ENCODE results near the gene SH2D2A.
"Not testable (repeated sequence)": the region's sequence is repeated elsewhere in the genome, so short reads cannot be mapped to it uniquely, and the experiment has no call there.

The SH2D2A gene

DNA sequence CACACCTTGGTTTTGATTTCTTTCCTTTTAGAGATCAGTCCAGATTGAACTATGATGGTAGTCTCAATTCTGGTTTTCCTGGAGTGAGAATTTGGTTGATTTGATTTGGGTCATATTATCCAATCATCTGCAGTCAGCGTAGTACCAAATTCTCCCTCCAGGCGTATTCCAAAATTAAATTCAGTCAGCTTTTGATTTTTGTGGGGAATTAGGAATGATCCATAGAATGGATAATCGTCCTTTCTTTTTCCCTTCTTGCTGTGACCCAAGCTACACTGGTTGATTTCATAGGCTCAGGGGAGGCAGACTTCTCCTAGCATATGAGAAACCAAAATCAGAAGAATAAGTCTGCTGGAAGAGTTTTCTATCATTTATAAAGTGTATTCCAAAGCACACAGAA lies 44.4 kb downstream of the SH2D2A start:
- H3K4me3 ChIP-seq (ENCODE audit: low read length in 2 of 2), result no peak overlapping the region
- peaks cover 5 to 23% of the 10 kb centered on the region in 2 donors for H3K36me3 ChIP-seq (ENCODE audit: control insufficient read depth in 2 of 2, insufficient read depth in 2 of 2, low read length in 2 of 2)
- H3K9me3 ChIP-seq (ENCODE audit: control insufficient read depth in 2 of 2, low read length in 2 of 2), result no peaks in the 10 kb centered on the region
- no peaks in the 10 kb centered on the region for H3K27me3 ChIP-seq (ENCODE audit: control insufficient read depth in 2 of 2, insufficient read depth in 2 of 2, low read length in 2 of 2)
- peaks cover 9 to 12% of the 10 kb centered on the region in 2 donors for H3K4me1 ChIP-seq (ENCODE audit: control insufficient read depth in 2 of 2, insufficient read depth in 2 of 2, low read length in 2 of 2)
- no peak overlapping the region for H3K27ac ChIP-seq (ENCODE audit: low read depth in 2 of 2, low read length in 2 of 2)
- no peak overlapping the region for H3K9ac ChIP-seq (ENCODE audit: low read depth in 1 of 2, low read length in 2 of 2)

DNA sequence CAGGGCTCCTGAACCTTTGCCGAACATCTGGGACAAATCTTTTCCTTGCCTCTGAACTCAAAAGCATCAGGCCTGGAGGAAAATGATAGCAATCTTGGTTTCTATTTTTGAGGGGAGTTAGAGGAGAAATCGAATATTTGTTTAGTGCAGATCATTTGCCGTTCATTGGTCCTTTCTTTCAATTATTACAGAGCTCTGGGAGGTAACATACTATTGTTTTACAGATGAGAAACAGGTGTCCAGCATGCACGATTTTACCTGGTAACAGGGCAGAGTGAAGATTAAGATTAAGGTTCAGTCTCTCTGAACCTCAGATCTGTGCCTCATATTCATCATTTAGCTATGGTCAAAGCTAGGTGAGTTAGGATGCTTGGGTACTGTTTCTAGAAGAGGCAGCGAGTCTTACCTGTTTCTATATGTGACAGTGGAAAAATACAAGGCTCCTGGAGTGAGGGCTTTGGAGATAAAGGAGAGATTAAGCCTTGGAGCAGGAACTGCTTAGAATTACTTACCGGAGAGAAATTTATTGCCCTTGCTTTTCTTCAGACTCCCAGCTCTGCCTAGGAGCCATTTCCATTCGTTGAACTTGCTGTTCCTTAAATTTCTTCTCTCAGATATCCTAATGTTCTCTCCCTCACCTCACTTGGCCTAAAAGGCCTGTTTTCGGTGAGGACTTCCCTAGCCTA lies 47.9 kb downstream of the SH2D2A start:
- H3K27me3 ChIP-seq (ENCODE audit: control insufficient read depth in 2 of 2, insufficient read depth in 2 of 2, low read length in 2 of 2), result no peaks in the 10 kb centered on the region
- H3K9ac ChIP-seq (ENCODE audit: low read depth in 1 of 2, low read length in 2 of 2), result peak overlapping the region; percentile 95 to 99
- peak overlapping the region; percentile 83 to 87 for H3K4me3 ChIP-seq (ENCODE audit: low read length in 2 of 2)
- H3K36me3 ChIP-seq (ENCODE audit: control insufficient read depth in 2 of 2, insufficient read depth in 2 of 2, low read length in 2 of 2), result peaks cover 5 to 23% of the 10 kb centered on the region in 2 donors
- H3K9me3 ChIP-seq (ENCODE audit: control insufficient read depth in 2 of 2, low read length in 2 of 2), result no peaks in the 10 kb centered on the region
- H3K4me1 ChIP-seq (ENCODE audit: control insufficient read depth in 2 of 2, insufficient read depth in 2 of 2, low read length in 2 of 2), result peaks cover 18 to 23% of the 10 kb centered on the region in 2 donors
- no peak overlapping the region for H3K27ac ChIP-seq (ENCODE audit: low read depth in 2 of 2, low read length in 2 of 2)

DNA sequence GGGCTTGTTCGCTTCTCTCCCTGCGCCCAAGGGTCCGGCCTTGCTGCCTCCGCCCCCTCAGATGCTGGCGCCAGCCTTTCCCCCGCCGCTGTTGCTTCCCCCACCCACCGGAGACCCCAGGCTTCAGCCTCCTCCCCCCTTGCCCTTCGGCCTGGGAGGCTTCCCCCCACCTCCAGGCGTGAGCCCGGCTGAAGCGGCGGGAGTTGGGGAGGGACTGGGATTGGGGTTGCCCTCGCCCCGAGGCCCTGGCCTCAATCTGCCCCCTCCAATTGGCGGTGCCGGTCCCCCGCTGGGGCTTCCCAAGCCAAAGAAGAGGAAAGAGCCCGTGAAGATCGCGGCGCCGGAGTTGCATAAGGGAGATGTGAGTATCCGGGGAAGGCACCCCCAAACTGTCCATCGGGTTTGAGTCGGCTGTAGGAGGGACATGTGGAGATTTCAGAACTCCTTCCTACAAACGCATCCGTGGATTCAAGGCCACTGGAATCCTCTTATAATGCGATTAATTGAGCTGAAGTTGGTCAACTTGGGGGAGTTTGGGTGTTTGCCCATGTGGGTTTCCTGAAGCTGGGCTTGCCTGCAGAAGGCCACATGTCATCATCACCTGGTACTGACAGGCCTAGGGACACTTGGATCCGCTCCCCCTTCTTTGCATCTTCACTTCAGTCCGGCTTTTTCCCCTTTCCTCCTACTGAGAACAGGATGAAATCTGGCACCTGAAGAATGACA lies 48.6 kb downstream of the SH2D2A start:
- H3K9me3 ChIP-seq (ENCODE audit: control insufficient read depth in 2 of 2, low read length in 2 of 2), result no peaks in the 10 kb centered on the region
- peak overlapping the region; percentile 85 to 92 for H3K27ac ChIP-seq (ENCODE audit: low read depth in 2 of 2, low read length in 2 of 2)
- H3K4me3 ChIP-seq (ENCODE audit: low read length in 2 of 2), result peak overlapping the region; percentile 83 to 87
- peaks cover 18 to 23% of the 10 kb centered on the region in 2 donors for H3K4me1 ChIP-seq (ENCODE audit: control insufficient read depth in 2 of 2, insufficient read depth in 2 of 2, low read length in 2 of 2)
- peak overlapping the region; percentile 95 to 99 for H3K9ac ChIP-seq (ENCODE audit: low read depth in 1 of 2, low read length in 2 of 2)
- peaks cover 5 to 17% of the 10 kb centered on the region in 2 donors for H3K36me3 ChIP-seq (ENCODE audit: control insufficient read depth in 2 of 2, insufficient read depth in 2 of 2, low read length in 2 of 2)
- H3K27me3 ChIP-seq (ENCODE audit: control insufficient read depth in 2 of 2, insufficient read depth in 2 of 2, low read length in 2 of 2), result no peaks in the 10 kb centered on the region

DNA sequence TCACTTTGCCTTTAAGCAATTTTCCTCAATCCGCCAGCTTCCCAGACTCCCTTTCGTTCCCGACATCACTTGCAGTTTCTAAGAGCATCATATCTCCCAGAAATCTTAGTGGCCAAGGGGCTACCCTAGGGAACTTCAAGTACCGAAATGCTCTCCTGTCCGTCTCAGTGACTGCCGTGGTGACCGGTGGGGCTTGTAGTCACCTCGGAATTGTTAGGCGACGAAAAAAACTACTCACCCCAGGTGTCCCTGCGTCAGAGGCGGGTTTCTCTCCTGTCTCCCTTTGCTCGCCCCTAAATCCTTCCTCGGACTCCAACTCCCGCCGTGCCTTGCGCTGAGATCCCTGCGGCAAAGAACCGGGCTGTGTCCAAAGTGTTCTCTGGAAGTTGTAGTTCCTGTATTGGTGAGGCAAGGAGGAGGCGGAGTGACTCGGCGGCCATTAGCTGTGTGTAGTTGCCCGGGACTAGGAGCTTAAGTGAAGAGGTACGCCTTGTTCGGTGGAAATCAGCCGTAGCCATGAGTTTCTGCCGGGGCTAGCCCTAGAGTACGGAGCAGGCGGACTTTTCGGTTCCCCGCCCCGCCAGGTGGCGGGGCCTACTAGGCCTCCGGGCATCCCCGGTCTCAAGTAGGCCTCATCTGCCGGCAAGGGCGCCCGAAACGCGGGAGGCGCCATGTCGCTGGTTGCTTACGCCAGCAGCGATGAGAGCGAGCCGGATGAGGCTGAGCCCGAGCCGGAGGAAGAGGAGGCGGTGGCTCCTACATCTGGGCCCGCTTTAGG lies 49.4 kb downstream of the SH2D2A start, which contains the start of gene PRCC:
Gene PRCC (plus strand): TSS at position 435 of the 778 bp plus-strand sequence. CDS start 237 bp downstream, at position 672.
- peak within 1 kb of the TSS; percentile 95 to 99 for H3K9ac ChIP-seq (ENCODE audit: low read depth in 1 of 2, low read length in 2 of 2)
- peaks cover 18 to 23% of the 10 kb centered on the region in 2 donors for H3K4me1 ChIP-seq (ENCODE audit: control insufficient read depth in 2 of 2, insufficient read depth in 2 of 2, low read length in 2 of 2)
- H3K27me3 ChIP-seq (ENCODE audit: control insufficient read depth in 2 of 2, insufficient read depth in 2 of 2, low read length in 2 of 2), result no peaks in the 10 kb centered on the region
- H3K36me3 ChIP-seq (ENCODE audit: control insufficient read depth in 2 of 2, insufficient read depth in 2 of 2, low read length in 2 of 2), result peaks cover 5 to 17% of the 10 kb centered on the region in 2 donors
- H3K4me3 ChIP-seq (ENCODE audit: low read length in 2 of 2), result peak within 1 kb of the TSS; percentile 83 to 87
- no peaks in the 10 kb centered on the region for H3K9me3 ChIP-seq (ENCODE audit: control insufficient read depth in 2 of 2, low read length in 2 of 2)
- H3K27ac ChIP-seq (ENCODE audit: low read depth in 2 of 2, low read length in 2 of 2), result peak within 1 kb of the TSS; percentile 85 to 92

DNA sequence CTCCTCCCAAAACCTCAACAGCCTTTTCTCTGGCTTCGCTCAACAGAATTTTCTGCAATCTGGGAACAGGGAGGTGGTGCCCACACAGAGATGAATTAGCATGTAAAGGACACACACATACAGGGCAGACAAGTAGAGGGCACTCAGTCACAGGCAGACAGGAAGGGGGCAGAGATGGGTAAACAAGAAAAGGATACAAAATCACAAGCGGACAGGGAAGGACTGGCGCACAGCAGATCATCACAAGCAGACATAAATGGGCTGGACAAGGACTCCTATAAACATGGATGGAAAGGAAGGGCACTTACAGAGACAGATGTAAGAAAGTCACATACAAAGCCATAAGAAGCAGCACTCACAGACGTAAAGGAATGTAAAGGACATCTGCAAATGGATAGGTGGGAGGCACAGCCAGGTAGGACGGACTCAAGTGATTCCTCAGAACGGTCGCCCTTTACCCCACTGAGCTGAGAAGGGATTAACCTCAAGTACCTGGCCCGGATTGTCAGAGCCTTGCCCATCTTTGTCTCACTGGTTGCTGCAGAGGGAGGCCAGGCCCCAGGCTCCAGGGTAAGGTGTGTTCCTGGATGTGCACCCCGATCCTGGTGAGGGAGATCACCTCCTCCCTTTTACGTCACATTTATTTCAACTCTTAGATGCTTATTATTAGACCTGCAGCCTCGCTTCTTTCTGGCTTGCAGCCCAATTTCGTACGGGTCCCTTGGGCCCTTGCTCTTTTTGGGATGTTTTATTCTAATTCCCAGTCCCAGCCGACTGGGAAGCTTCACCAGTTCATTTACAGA lies 50.1 kb downstream of the SH2D2A start:
- Histone ChIP-seq H3K4me3 (ENCODE audit: low read length in 2 of 2) (peak overlapping the region; percentile 83 to 87), H3K27ac (ENCODE audit: low read depth in 2 of 2, low read length in 2 of 2) (peak overlapping the region; percentile 79 to 89), H3K9me3 (ENCODE audit: control insufficient read depth in 2 of 2, low read length in 2 of 2) (no peaks in the 10 kb centered on the region), H3K4me1 (ENCODE audit: control insufficient read depth in 2 of 2, insufficient read depth in 2 of 2, low read length in 2 of 2) (peaks cover 18 to 23% of the 10 kb centered on the region in 2 donors), H3K27me3 (ENCODE audit: control insufficient read depth in 2 of 2, insufficient read depth in 2 of 2, low read length in 2 of 2) (no peaks in the 10 kb centered on the region), H3K36me3 (ENCODE audit: control insufficient read depth in 2 of 2, insufficient read depth in 2 of 2, low read length in 2 of 2) (peaks cover 5 to 16% of the 10 kb centered on the region in 2 donors), H3K9ac (ENCODE audit: low read depth in 1 of 2, low read length in 2 of 2) (peak overlapping the region; percentile 73 to 86)

DNA sequence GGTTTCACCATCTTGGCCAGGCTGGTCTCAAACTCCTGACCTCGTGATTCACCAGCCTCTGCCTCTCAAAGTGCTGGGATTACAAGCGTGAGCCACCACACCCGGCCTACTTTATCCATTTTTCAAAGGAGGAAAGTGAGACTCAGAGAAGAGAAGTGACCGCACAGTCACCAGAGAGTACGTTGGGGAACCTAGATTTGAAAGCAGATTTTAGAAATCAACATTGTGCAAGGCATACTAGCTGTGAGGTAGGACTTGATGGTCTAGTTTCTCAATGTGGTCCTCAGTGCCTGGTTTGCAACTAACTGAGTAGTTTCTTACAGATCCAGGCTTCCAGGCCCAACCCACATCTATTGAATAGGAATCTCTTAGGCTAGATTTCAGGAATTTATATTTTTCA lies 51.0 kb downstream of the SH2D2A start:
- Histone ChIP-seq H3K4me1 (ENCODE audit: control insufficient read depth in 2 of 2, insufficient read depth in 2 of 2, low read length in 2 of 2) (peaks cover 18 to 23% of the 10 kb centered on the region in 2 donors), H3K27ac (ENCODE audit: low read depth in 2 of 2, low read length in 2 of 2) (no peak overlapping the region), H3K4me3 (ENCODE audit: low read length in 2 of 2) (peak overlapping the region; percentile 83 to 87), H3K27me3 (ENCODE audit: control insufficient read depth in 2 of 2, insufficient read depth in 2 of 2, low read length in 2 of 2) (no peaks in the 10 kb centered on the region), H3K9me3 (ENCODE audit: control insufficient read depth in 2 of 2, low read length in 2 of 2) (no peaks in the 10 kb centered on the region), H3K9ac (ENCODE audit: low read depth in 1 of 2, low read length in 2 of 2) (peak overlapping the region in 1 of 2 donors; percentile 73), H3K36me3 (ENCODE audit: control insufficient read depth in 2 of 2, insufficient read depth in 2 of 2, low read length in 2 of 2) (peaks cover 3 to 7% of the 10 kb centered on the region in 2 donors)

DNA sequence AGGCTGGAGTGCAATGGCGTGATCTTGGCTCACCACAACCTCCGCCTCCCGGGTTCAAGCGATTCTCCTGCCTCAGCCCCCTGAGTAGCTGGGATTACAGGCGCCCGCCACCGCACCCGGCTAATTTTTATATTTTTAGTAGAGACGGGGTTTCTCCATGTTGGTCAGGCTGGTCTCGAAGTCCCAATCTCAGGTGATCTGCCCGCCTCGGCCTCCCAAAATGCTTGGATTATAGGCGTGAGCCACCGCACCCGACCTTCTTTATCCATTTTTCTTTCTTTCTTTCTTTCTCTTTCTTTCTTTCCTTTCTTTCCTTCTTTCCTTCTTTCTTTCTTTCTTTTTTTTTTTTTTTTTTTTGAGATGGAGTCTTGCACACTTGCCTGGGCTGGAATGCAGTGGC lies 51.5 kb downstream of the SH2D2A start:
- H3K27me3 ChIP-seq (ENCODE audit: control insufficient read depth in 2 of 2, insufficient read depth in 2 of 2, low read length in 2 of 2); H3K9ac ChIP-seq (ENCODE audit: low read depth in 1 of 2, low read length in 2 of 2); H3K4me3 ChIP-seq (ENCODE audit: low read length in 2 of 2); H3K27ac ChIP-seq (ENCODE audit: low read depth in 2 of 2, low read length in 2 of 2); H3K9me3 ChIP-seq (ENCODE audit: control insufficient read depth in 2 of 2, low read length in 2 of 2); H3K36me3 ChIP-seq (ENCODE audit: control insufficient read depth in 2 of 2, insufficient read depth in 2 of 2, low read length in 2 of 2): not testable (repeated sequence)
- peaks cover 18 to 23% of the 10 kb centered on the region in 2 donors for H3K4me1 ChIP-seq (ENCODE audit: control insufficient read depth in 2 of 2, insufficient read depth in 2 of 2, low read length in 2 of 2)

DNA sequence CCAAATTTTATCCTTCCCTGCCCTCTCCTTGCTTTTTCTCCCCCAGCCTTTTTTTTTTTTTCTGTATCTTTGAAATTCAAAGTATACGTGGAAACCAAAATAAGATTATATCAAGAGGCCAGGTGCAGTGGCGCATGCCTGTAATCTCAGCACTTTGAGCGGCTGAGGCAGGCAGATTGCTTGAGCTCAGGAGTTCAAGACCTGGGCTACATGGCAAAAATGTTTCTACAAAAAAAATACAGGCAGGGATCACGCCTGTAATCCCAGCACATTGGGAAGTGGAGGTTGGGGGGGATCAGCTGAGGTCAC lies 55.9 kb downstream of the SH2D2A start:
- peaks cover under 1 to 2% of the 10 kb centered on the region in 2 donors for H3K4me1 ChIP-seq (ENCODE audit: control insufficient read depth in 2 of 2, insufficient read depth in 2 of 2, low read length in 2 of 2)
- H3K9ac ChIP-seq (ENCODE audit: low read depth in 1 of 2, low read length in 2 of 2), result no peak overlapping the region
- no peak overlapping the region for H3K27ac ChIP-seq (ENCODE audit: low read depth in 2 of 2, low read length in 2 of 2)
- no peaks in the 10 kb centered on the region for H3K36me3 ChIP-seq (ENCODE audit: control insufficient read depth in 2 of 2, insufficient read depth in 2 of 2, low read length in 2 of 2)
- H3K27me3 ChIP-seq (ENCODE audit: control insufficient read depth in 2 of 2, insufficient read depth in 2 of 2, low read length in 2 of 2), result no peaks in the 10 kb centered on the region
- no peaks in the 10 kb centered on the region for H3K9me3 ChIP-seq (ENCODE audit: control insufficient read depth in 2 of 2, low read length in 2 of 2)
- H3K4me3 ChIP-seq (ENCODE audit: low read length in 2 of 2), result no peak overlapping the region

DNA sequence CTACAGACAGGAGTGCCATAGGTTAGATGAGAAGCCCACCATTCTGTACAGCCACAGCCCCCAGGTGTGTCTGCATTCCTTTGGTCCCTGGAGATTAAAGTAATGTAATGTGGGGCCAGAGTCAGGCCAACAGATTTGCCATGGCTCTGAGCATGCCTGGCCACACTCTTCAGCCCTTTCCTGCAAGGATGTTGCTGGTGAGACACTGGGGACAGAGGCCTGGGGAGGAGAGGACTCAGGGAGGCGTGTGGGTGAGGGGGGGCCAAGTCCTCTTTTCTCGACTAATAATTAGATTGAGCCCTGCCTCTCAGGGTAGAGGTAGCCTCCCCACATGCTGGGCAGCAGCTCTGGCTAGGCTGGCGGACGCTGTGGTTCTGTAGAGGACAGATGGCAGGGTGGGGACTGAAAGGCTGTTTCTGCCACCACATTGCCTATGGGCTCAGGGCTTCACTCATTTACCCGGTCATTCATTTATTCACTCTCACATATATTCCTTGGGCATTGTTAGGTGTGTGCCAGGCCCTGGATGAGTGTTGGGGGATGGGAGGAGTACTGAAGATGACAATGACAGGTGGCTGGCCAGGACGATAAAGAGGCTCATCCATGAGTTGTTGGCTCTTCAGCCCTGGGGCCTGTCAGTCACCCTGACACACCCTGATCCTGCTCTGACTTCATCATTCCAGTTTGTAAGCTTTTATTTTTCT lies 56.4 kb downstream of the SH2D2A start:
- H3K9me3 ChIP-seq (ENCODE audit: control insufficient read depth in 2 of 2, low read length in 2 of 2), result no peaks in the 10 kb centered on the region
- no peak overlapping the region for H3K4me3 ChIP-seq (ENCODE audit: low read length in 2 of 2)
- H3K4me1 ChIP-seq (ENCODE audit: control insufficient read depth in 2 of 2, insufficient read depth in 2 of 2, low read length in 2 of 2), result no peaks in the 10 kb centered on the region
- H3K27me3 ChIP-seq (ENCODE audit: control insufficient read depth in 2 of 2, insufficient read depth in 2 of 2, low read length in 2 of 2), result no peaks in the 10 kb centered on the region
- no peak overlapping the region for H3K27ac ChIP-seq (ENCODE audit: low read depth in 2 of 2, low read length in 2 of 2)
- no peaks in the 10 kb centered on the region for H3K36me3 ChIP-seq (ENCODE audit: control insufficient read depth in 2 of 2, insufficient read depth in 2 of 2, low read length in 2 of 2)
- no peak overlapping the region for H3K9ac ChIP-seq (ENCODE audit: low read depth in 1 of 2, low read length in 2 of 2)
